GM18517 (cell line): ENCODE data around the gene MRPL9.
"Not testable (repeated sequence)": the region's sequence is repeated elsewhere in the genome, so short reads cannot be mapped to it uniquely, and the experiment has no call there.

Source experiments
- ATAC-seq: cut with Tn5 transposase; IDR thresholded peaks from one replicate; pipeline ENCODE4 v1.9.1; 2021; ENCODE audit warnings: mild to moderate bottlenecking, moderate library complexity; ENCODE audit not compliant: unreplicated experiment

MRPL9 gene

GRCh38 chr1:151787689-151788088 lies 24.4 kb upstream of the MRPL9 start:
- ATAC-seq: no peak

GRCh38 chr1:151783796-151784195 lies 20.5 kb upstream of the MRPL9 start:
- ATAC-seq: no peak

DNA sequence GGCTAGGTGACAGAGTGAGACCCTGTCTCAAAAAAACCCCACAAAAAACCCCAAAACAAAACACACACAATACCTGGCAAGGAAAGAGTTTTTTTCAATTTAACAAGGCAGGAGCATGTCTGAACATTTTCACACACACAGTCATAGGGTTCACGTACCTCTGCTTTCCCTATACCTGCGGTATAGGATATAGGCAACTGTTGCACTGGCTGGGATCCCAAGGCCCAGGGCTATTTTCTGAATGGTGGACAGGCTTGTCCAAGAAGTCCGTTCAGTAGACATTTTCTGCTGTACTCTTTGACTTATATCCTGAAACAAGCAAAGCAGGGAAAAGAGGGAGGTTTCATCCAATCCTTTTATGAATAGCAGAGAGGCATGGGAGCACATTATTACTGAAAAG lies 19.4 kb upstream of the MRPL9 start:
- no peak for ATAC-seq

DNA sequence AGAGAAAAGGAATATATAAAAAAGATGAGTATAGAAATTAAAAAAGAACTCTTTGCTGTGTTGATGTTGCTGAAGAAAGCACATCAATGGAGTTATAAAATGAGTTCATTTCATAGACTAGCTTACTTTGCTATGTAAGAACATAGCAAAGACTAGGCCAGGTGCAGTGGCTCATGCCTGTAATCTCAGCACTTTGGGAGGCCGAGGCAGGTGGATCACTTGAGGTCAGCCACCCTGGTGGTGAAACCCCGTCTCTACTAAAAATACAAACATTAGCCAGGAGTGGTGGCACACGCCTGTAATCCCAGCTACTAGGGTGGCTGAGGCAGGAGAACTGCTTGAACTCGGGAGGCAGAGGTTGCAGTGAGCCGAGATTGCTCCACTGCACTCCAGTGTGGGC lies 18.7 kb upstream of the MRPL9 start:
- ATAC-seq: not testable (repeated sequence)

GRCh38 chr1:151780736-151781135 lies 17.4 kb upstream of the MRPL9 start:
- not testable (repeated sequence) for ATAC-seq

GRCh38 chr1:151779852-151780251 lies 16.6 kb upstream of the MRPL9 start:
- ATAC-seq: no peak

- no peak for ATAC-seq
Measured at GRCh38 chr1:151777317-151777716, 14.0 kb upstream of the MRPL9 start.

GRCh38 chr1:151776665-151777062 lies 13.4 kb upstream of the MRPL9 start:
- ATAC-seq: no peak

GRCh38 chr1:151775894-151776664 lies 12.8 kb upstream of the MRPL9 start:
- ATAC-seq: no peak

DNA sequence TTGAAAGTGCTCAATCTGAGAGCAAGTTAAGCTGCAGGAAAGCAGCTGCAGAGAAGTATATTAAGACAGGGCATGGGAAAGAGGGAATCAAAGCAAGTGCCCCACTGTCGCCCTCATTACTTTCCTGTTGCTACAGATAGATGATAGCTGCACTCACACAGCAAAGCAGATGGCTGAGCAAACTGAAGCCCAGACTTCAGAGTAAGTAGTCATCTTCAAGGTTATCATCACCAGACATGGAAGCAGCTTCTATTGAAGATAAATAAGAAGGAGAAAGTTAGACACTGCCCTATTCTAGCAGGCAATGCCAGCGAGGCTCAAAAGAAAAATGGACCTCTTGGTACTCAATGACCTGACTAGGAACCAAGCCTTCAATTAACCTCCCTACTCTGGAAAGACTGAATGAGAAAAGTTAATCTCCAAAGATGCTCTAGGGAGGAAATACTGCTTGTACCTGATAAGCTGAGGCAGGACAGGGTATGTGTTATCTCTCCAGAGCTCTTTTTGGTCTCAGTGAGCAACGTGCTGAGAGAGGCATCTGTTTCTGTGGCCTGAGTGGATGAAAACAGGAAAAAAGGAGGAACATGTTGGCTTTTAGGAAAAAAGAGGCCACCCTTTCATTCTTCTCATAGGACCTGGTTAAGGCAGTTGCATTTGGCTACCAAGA lies 11.1 kb upstream of the MRPL9 start:
- ATAC-seq: no peak

DNA sequence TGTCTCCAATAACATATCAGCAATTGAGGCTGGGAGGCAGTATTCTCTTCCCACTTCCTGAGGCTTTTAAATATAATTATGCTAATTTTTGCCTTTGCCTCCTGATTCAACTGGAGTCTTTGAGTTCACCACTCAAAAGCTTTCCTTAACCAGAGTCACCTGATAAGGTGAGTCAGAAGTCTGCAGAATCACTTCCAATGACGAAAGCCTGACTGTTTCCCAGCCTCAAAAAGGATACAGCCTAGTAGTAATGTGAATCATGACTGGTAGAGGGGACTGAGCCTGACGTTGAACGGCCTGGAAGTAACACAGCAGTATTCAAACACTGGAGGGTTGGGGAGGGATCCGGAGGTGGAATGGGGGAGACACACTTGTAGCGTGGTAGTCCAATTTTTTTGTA lies 10.4 kb upstream of the MRPL9 start:
- no peak for ATAC-seq

DNA sequence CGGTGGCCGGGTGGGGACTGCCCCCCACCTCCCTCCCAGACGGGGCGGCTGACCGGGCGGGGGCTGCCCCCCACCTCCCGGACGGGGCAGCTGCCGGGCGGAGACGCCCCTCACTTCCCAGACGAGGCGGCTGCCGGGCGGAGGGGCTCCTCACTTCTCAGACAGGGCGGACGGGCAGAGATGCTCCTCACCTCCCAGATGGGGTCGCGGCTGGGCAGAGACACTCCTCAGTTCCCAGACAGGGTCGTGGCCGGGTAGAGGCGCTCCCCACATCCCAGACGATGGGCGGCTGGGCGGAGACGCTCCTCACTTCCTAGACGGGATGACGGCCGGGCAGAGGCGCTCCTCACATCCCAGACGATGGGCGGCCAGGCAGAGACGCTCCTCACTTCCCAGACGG lies 6.0 kb upstream of the MRPL9 start:
- not testable (repeated sequence) for ATAC-seq

DNA sequence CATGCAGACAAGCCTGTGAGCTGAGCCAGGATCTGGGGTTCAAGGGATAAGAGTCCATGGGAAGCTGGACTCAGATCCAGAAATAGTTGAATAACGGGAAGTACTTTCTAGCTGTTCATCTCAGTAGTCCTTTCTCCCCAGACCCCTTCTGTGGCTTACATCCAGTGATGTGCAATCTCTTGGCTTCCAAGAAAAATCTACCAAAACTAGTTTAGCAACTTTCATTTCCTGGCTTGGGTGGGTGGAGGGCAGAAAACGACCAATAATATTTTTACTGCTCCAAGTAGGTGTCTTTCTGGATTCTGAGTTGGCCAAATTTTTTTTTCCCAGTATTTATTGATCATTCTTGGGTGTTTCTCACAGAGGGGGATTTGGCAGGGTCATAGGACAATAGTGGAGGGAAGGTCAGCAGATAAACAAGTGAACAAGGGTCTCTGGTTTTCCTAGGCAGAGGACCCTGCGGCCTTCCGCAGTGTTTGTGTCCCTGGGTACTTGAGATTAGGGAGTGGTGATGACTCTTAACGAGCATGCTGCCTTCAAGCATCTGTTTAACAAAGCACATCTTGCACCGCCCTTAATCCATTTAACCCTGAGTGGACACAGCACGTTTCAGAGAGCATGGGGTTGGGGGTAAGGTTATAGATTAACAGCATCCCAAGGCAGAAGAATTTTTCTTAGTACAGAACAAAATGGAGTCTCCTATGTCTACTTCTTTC lies 5.2 kb upstream of the MRPL9 start:
- not testable (repeated sequence) for ATAC-seq

DNA sequence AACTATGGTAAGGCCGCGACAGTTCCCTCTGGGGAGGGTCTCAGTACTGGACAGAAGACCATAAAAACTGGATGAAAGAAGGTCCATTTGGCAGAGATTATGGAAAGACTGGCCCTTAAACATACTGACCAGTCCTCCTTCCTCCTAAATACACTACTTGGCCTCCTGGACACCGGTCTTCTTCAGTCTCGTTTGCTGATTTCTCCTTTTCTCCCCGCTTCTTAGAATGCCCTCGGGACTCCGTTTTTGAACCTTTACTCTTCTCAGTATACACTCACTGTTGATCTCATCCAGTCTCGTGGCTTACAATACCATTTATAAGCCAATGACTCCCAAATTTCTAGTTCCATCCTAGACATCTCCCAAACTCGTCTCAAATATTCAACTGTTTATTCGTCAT lies 694 bp upstream of the MRPL9 start:
- ATAC-seq: no peak

- ATAC-seq: no peak
Measured at GRCh38 chr1:151760597-151761385, 2.5 kb downstream of the MRPL9 start.

- ATAC-seq: no peak
Measured at GRCh38 chr1:151759241-151759640, 4.1 kb downstream of the MRPL9 start.

DNA sequence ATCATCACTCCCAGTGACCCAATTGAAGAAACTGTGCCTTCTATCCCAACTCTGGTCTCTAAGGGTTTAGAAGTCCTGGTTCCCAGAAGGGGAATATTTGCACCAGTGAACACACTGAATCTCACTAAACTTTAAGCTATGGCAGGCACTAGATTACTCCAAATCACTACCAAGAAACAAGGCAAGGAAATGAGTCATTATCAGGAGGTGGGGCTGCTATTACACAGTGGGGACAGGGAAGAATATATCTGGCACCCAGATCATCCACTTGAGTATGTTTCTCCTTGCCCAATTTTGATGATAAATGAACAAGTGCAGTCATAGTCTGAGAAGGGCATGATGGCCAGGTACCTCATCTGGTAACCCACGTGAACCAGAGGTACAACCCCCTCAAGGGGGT lies 7.0 kb downstream of the MRPL9 start:
- no peak for ATAC-seq

DNA sequence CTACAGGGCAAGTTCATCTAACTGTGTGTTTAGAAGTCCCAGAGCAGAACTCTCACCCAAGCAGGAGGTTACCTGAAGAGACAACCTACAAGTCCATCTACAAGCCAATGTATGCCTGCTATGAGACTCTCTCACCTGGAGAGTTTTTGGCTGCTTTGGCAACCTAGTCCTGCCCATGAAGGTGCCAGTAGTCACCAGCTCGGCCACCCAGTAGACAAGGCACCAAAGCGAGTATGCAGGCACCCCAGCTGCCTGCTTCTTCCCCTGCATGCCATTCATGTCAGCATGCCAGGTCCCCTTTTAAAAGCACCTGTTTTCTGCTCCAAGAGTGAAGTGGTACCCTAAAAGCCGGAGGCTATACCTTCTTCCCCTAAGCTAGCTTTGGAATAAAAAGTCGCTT lies 21.8 kb downstream of the MRPL9 start:
- ATAC-seq: no peak

DNA sequence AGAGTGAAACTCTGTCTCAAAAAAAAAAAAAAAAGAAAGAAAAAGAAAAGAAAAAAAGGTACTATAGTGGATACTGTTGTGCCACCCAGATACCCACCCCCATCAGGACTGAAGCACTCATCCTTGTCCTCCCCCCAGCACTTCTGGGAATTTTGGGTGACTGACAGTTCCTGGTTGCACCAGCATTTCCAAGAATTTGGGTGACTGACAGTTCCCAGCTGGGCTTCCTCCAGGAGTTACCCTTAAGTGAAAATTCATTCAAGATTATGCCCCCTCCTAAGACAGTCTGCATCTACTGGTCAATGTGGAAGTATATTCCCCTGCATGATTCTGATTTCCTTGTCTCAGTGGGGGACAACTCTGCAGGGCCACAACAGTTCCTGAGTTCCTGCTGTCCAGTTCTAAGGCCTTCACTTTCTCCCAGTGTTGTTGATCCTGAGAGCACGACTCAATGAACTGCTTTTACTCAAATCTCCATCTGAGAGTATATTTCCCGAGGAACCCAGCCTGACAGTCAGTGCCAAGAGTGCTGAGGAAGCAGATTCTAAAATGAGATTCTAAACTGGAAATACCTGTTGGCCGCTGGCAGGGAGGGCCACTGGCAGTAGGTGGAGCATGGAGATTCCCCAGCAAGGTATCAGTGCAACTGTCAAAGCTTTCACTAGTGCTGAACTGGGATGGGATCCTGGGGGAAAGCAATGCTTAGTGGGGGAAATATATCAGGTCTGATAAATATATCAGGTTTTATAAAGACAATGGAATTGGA lies 23.5 kb downstream of the MRPL9 start:
- no peak for ATAC-seq

- no peak for ATAC-seq
Measured at GRCh38 chr1:151737479-151737878, 25.8 kb downstream of the MRPL9 start.
